HTERT RPE-1 (cell line): ENCODE results near the gene RPGRIP1L.
"Not testable (repeated sequence)": the region's sequence is repeated elsewhere in the genome, so short reads cannot be mapped to it uniquely, and the experiment has no call there.

Experiments
- in situ Hi-C: fragments of 300-500 bp; cut with MboI; formaldehyde crosslinking; loops from 4 replicates; pipeline ENCODE4 v1.14.3; 2020; ENCODE audit warnings: low sequenced_read_pairs

RPGRIP1L gene

GRCh38 chr16:53713403-53714204, 9.9 kb upstream of the RPGRIP1L start:
- in situ Hi-C loops: no loop called here

- in situ Hi-C loops: no loop called here
These were observed 8.4 kb upstream of the RPGRIP1L start for GRCh38 chr16:53712065-53712464.

DNA sequence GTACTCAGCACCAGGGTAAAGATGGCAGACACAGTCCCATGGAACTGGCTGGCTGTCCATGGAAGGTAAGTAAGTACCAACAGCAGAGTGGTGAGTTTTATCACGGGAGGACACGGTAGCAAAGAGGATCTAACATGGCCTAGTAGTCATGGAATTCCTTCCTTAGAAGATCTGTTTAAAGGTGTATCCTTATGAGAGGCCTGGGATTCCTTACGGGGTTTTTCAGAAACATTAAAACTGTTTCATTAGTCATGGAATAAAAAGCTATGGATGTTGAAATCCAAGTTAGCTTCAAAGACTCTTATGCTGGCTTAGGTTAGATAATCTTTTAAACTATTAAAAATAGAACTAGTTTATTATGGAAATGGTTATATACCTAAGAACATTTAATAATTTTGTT, 7.7 kb upstream of the RPGRIP1L start:
- in situ Hi-C loops: no loop called here

GRCh38 chr16:53708490-53708889, 4.8 kb upstream of the RPGRIP1L start:
- in situ Hi-C loops: no loop called here

DNA sequence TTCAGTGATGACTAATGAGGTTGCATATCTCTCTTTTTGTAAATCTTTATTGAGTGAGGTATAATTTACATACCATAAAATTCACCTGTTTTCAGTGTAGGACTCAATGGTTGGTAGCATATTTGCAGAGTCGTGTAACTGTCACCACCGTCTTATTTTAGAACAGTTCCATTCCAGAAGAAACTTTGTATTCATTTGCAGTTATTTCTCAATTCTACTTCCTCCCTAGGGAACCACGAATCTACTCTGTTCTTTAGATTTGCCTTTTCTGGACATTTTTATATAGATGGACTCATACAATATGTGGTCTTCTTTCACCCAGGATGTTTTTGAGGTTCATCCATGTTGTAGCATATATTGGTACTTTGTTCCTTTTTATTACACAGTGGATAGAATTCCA, 4.0 kb upstream of the RPGRIP1L start:
- in situ Hi-C loops: no loop called here

- in situ Hi-C loops: no loop called here
These were observed 770 bp upstream of the RPGRIP1L start for GRCh38 chr16:53704445-53704813.

GRCh38 chr16:53698271-53698670, 5.4 kb downstream of the RPGRIP1L start:
- in situ Hi-C loops: not testable (repeated sequence)

- in situ Hi-C loops: no loop called here
These were observed 8.6 kb downstream of the RPGRIP1L start for GRCh38 chr16:53695070-53695469.

- in situ Hi-C loops: no loop called here
These were observed 10.3 kb downstream of the RPGRIP1L start for GRCh38 chr16:53693320-53693719.

DNA sequence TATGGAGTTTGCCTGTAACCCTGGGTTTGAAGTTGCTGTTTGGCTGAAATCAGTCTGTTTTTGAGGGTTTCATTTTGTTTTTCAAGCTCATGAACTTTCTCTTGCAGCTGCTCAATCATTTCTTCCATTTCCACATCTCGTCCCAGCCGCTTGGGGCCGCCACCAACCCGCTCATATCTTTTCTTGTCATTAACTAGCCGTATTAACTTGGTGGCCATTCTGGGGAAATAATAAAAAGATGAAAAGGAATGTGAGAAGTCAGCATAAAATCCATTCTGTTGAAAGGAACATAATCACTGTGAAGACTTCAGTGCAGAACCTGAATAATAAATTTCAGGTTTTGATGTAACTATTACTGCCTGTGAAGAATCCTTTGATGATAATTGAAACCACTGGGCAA, 11.5 kb downstream of the RPGRIP1L start:
- in situ Hi-C loops: no loop called here

DNA sequence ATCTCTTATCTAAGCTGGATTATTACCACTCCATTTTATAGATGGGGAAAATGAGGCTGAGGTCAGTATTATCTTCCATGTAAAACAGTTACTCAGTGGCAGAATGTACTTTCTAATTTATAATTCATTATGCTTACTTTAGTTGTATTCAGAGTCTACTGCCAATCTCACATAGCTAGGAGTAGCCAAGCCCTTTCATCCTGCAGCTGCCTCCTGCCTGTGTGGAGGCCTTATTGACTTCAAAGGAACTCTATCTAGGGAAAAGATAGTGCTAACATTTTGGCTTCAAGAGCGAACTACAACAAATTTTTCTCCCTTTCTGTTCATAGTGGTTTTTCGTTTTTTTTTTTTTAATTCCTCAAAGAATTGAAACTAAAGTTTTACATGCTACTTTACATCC, 12.9 kb downstream of the RPGRIP1L start:
- in situ Hi-C loops: no loop called here

- in situ Hi-C loops: no loop called here
These were observed 14.0 kb downstream of the RPGRIP1L start for GRCh38 chr16:53689636-53690035.

GRCh38 chr16:53686710-53687109, 16.9 kb downstream of the RPGRIP1L start:
- in situ Hi-C loops: no loop called here

DNA sequence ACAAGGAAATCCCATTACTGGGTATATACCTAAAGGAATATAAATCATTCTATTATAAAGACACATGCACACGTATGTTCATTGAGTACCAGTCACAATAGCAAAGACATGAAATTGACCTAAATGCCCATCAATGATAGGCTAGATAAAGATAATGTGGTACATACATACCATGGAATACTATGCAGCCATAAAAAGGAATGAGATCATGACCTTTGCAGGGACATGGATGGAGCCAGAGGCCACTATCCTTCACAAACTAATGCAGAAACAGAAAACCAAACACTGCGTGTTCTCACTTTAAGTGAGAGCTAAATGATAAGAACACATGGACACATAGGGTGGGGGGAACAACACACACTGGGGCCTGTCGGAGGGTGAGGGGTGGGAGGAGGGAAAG, 18.3 kb downstream of the RPGRIP1L start:
- in situ Hi-C loops: not testable (repeated sequence)

GRCh38 chr16:53681354-53681753, 22.3 kb downstream of the RPGRIP1L start:
- in situ Hi-C loops: no loop called here

DNA sequence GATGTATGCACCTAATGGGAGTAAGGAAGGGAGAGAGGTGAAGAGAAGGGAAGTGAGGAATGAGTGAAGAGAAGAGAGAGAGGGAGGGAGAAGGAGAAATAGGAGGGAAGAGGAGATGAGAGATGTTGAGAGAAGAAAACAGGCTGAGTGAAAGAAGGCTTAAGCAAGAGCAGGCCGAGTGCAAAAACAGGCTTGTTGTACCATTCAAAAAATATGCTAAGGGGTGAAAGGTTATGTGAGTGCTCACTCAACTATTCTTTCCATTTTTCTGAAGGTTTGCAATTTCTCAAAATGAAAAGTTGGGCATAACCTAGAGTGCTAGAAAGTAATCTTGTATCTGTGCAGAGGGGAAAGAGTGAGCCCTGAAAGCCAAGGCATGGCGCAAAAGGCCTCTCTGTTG, 22.9 kb downstream of the RPGRIP1L start:
- in situ Hi-C loops: no loop called here

DNA sequence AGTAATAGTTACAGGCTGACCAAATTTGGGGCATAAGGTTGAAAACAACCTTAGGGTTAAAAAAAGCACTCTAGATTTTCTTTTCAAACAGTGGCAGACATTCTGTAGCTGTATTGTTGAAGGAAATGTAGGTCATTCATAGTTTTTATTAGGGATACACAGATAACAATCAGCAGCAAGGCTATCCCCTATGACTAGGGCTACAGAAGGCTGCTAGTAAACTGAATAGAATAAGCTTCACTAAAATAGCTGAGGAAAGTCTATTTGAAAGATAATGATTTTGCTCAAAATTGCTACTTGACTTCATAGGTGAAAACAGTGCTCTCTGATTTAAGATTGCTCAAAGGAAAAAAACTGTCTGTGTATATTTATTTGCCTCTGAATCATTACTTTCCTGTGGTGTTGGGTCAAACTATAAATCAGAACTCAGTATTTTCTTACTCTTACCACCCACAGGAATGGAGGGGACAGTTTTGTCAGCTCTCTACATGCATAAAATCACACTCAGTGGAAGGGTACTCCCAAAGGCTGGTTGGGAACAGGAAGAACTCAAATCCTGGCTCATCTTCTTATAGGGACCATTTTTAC, 24.8 kb downstream of the RPGRIP1L start:
- in situ Hi-C loops: no loop called here

- in situ Hi-C loops: no loop called here
These were observed 25.5 kb downstream of the RPGRIP1L start for GRCh38 chr16:53678155-53678554.

DNA sequence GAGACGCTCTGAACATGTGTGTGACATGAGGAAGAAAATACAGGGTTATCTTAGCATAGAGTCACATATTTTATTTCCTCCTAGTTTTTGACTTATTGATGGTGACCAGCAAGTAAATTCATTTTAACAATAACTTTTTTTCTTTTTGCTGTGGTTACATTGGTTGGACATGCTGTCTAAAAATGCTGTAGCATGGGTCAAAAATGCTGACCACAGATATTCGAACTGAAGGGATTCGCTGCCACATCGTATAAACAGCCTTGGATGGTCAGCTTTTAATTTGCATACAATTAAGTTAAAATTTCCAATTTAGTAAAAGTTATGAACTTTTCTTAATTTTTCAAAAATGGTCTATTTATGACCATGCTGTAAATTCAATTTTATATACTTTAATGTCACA, 30.5 kb downstream of the RPGRIP1L start:
- in situ Hi-C loops: no loop called here

- in situ Hi-C loops: no loop called here
These were observed 31.2 kb downstream of the RPGRIP1L start for GRCh38 chr16:53672461-53672860.

GRCh38 chr16:53668869-53669268, 34.8 kb downstream of the RPGRIP1L start:
- in situ Hi-C loops: no loop called here

DNA sequence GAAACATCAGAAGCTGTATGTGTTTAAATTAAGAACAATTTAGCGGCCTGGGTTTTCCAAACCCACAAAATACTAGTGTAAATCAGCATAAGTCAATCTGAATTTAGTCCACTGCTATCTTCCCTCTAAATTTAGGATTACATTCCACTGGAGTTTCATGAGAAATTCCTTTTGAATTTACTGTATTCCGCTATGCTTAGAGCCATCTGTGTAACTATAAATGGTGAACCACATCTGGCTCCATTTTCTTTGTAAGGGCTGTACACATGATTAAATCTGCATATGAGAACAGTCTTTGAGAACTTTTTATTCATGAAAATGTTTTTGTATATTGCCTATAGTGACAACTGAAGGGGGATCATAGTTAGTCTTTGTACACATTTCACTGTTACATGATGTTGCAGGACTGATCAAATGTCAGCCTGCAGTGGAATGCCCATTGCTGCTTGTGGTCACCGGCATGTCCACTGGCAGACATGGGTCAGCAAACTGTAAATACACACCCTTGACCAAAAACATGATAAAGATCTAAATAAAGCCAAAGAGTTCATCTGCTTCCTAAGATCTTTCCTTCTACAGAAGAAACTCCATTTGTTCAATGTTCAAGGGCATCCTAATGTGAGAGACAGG, 36.8 kb downstream of the RPGRIP1L start:
- in situ Hi-C loops: no loop called here
